Activated CD4-positive, CD25-positive, alpha-beta regulatory T cell treated with anti-CD3 and anti-CD28 coated beads, Interleukin-2, amount 50 U/mL, for 24 hours (primary cell): ENCODE measurements around the gene KRTCAP3.

Experiments
- ATAC-seq, 2 donors: fragments of 150-1000 bp; cut with Tn5 transposase; one replicate each; pipeline ENCODE4 v1.10.0; 2021; ENCODE audit warnings: mild to moderate bottlenecking in 1 of 2, moderate library complexity in 1 of 2

KRTCAP3 gene

DNA sequence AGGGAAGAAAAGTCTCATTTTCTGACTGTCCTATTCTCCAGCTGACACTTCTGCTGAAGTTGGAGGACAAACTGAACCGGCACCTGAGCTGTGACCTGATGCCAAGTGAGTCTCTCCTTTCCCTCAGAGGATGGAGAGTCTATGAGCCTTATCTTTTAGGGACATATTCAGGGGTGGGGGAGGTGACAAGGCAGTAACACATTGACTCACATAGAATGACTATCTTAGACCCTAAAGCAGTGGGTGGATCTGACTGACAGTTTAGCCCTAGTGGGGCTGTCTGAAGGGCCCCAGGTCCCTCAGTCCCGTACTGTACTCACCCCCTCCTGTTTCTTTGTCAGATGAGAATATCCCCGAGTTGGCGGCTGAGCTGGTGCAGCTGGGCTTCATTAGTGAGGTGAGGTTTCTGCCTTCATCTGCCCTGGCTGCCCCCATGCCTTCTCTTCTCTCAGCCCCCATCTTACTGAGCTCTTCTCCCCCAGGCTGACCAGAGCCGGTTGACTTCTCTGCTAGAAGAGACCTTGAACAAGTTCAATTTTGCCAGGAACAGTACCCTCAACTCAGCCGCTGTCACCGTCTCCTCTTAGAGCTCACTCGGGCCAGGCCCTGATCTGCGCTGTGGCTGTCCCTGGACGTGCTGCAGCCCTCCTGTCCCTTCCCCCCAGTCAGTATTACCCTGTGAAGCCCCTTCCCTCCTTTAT, 805 bp upstream of the KRTCAP3 start:
- no peak for ATAC-seq

DNA sequence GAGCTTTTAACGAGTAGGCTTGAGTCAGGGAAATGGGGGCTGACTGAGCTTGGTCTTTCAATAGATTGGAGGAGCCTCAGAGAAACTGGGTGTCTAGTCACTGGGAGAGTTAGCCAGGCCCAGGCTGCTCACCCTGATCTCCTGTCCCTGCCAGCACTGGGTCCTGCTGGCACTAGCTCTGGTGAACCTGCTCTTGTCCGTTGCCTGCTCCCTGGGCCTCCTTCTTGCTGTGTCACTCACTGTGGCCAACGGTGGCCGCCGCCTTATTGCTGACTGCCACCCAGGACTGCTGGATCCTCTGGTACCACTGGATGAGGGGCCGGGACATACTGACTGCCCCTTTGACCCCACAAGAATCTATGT, 720 bp downstream of the KRTCAP3 start:
- no peak for ATAC-seq

DNA sequence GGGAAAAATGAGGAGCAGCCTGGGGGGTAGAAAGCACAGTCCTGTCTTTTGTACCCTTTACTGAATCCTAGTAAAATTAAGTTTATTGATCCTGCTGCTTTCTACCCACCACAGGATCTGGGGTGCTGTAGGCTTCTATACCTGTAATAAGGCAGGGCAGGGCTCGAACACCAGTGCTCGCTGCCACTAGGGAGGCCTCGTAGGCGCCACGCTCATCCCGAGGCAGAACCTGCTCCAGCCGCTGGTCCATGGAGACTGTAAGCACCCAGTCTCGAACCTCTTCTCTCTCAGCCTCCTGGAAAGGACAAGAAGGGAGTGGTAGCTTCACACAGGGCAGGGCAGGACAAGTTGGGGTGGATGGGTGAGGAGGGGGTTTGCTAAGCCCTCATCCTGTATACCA, 3.0 kb downstream of the KRTCAP3 start:
- ATAC-seq: no peak

DNA sequence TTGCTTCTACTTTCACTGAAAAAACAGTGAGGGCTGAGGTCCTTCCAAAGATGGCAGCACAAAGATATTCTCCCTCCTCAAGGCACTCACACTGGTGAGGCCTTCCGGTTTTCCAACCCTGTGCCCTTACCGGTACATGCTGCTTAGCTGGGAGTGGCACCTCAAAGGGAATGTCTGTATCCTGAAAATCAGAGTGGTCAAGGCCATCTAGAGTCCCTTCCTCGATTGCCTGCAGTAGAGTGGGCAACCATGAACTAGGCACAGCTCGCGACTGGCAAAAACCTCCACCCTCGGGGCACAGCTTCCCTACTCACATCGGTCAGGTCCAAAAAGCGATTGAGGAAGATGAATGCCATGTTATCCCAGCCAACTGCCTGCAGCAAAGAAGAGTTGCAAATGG, 3.4 kb downstream of the KRTCAP3 start:
- no peak for ATAC-seq

DNA sequence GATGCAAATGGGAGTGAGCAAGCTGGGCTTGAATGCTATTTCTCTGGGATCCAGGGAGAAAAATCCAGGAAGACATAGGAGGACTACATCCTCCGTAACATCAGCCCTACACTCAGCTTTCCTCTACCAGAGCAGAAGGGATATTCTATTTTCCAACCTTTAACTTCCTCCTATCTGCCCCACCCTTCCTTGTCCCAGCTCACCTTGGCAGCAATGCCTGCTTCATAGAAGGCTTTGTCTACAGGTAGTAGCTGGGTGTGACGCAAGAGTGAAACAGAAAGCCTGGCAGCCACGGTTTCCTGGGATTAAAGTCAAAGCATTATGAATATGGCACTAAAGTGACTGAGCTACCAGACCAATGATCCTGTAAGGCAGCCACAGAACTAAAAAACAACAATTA, 3.9 kb downstream of the KRTCAP3 start:
- ATAC-seq: no peak

DNA sequence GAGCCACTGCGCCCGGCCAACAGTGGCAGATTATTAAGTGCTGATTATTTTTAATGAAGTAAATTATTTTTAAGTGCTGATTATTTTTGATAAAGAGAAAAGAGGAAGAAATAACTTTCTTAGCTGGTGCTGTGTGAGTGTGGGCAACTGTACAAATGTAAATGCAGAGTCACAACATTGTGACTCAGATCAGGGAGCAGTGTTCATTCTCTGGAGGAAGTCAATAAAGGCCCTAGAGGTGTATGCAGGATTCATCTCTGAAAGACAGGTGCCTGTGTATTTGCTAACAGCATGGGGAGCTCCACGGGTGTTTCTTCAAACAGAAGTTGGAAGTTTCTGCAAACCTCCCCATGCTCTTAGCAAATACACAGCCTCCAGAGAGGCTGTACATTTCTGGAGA, 6.2 kb downstream of the KRTCAP3 start:
- no peak for ATAC-seq

DNA sequence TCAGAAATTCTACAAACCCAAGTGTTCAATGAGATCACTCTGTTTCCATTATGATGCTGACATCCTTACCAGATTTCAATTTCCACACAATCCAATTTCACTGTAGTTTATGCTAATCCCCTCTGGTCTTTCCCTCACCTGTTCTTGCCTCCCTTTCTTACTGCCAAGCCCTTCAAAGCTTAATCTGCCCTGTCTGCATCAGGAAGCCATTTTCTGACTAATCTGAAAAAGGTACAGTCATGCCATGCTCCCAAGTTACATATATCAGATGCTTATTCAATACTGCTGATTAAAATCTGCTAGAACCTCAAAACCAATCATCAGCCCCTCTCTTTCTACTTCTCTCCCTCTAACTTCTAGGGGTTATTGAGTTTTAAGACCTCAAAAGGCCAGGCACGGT, 8.9 kb downstream of the KRTCAP3 start:
- ATAC-seq: peak in 1 of 2 donors; percentile 53

DNA sequence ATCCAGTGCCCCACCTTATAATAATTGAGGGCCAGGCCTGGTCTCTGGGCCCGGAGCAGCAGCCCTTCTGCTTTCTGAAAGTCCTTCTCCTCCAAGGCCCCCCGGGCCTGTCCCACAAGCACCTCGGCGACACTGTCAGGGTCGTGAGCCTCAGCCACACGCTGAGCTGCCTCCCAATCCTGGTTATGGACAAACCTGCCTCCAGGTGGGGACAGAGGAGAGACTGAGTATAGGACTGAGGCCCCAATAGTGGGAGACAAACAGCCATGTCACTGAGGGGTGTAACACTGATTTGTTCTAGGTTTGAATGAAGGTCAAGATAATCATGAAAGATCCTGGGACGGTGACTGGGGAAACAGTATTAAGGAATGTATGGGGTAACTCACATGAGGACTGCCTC, 11.8 kb downstream of the KRTCAP3 start:
- no peak for ATAC-seq

DNA sequence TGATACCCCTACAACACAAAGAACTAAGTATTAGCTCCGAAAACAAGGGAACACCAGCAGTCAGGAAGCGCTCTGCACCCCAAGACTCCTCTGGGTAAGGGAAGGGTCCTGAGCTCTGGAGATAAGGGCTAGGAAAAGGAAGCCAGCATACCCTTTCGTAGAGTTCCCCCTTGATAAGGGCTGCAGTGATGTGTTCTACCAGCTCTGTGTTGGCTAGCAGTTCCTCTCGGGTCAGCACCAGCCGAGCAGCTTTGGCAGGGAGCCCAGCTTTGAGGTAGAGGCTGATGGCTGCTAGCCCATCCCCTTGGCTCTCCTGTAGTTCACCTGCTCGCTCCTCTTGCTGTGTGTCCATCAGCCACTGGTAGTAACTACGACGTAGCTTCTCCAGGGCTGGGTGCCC, 18.9 kb downstream of the KRTCAP3 start:
- ATAC-seq: no peak

DNA sequence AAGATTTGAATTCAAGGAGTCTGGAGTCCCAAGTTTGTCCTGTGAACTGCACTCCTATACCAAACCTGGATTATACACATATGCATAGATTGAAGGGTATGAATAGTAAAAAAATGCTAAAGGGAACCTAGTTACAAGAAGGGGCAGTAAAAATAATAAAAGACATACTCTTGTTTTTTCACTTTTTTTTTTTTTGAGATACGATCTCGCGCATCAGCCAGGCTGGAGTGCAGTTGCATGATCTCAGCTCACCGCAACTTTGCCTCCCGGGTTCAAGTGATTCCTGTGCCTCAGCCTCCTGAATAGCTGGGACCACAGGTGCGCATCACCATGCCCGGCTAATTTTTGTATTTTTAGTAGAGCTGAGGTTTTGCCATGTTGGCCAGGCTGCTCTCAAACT, 22.3 kb downstream of the KRTCAP3 start:
- ATAC-seq: no peak

DNA sequence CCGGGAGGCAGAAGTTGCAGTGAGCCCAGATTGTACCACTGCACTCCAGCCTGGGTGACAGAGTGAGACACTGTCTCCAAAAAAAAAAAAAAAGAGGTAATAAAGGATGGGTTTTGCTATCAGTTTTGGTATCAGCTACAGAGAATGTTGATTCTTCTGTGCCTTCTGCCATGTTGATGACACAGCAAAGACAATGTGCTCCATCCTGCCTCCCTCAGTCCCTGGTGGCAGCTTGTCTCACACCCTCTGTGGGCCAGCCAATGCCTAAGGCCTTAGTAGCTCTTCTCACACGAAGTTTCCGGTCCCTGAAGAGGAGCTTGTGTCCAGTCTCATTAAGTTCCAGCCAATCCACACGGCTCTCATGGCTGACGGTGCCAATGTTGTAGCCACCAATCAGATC, 29.8 kb downstream of the KRTCAP3 start:
- no peak for ATAC-seq

DNA sequence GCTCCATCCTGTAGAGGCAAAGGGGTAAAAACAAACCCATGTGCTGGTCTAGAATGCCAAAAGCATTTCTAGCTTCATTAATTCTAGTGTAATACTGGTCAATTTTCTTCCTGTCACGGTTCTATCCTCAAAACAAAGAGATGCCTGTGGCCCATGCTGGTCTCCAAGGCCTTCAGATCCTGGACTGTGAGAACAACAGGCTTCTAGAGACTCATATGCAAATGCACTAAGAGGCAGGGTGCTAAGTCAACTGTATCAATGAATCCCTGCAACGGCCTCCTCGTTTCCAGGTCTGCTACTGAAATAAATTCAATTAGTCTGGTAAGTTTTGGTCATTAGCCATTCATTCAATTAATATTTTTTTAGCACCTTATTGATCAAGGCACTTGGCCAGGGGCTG, 43.3 kb downstream of the KRTCAP3 start:
- ATAC-seq: no peak

DNA sequence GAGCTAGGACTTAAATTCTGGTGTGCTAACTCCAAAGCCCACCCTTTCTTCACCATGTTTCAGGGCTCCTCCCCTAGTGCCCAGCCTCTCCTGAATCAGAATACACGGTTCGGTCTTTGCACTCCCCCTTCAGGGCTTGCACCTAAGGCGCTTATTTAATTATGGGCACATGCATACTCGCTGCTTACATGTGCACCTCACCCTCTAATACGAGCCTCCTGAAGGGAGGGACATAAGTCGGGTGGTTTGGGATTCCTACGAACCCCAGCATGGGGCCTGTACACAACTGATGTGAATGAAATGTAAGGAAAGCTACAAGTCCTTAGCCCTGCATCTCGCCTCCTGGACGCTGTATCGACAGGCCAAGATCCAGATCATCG, 46.9 kb downstream of the KRTCAP3 start:
- no peak for ATAC-seq

DNA sequence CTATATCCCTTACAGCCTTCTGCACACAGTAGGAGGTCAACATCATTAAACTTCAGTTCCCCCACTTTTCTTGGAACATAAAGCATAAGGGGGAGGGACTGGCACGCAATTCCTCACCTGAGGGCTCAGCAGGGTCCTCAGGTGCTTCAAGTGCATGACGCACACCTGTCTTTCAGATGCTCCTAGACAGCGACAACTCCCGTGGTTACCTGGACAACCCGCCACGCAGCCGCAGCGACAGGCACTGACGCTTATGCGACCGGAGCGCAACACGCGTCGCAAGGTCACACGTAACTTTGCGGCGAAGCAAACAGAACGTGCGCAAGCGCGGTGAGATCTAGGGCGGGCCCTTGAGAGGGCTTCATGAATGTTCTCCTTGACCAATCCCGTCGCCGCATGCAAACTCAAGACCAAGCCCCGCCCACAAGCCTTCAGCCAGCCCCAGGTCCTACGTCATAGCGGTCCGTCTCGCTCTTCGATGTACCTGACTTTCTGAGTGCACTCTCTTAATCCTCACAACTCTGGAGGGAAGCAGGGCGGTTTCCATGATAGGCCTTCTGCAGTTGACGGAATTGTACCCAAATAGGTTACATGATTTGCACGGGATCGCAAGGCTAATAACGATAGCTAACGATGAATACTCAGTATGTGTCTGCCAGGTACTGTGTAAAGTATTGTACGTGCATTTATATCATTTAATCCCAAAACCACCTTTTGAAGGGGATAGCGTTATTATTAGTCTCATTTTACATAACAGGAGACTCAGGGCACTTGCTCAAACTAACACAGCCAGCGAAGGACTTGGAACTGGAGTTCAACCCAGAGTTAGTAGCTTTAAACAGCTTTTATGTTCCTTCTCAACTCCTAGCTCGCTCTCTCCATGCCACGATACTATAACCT, 47.6 kb downstream of the KRTCAP3 start, which contains the start of gene IFT172:
TSS of gene IFT172 (minus strand) at position 246 of the 900 bp plus-strand sequence. CDS start at position 156, 90 bp downstream.
- peak; percentile 94 to 96 for ATAC-seq

DNA sequence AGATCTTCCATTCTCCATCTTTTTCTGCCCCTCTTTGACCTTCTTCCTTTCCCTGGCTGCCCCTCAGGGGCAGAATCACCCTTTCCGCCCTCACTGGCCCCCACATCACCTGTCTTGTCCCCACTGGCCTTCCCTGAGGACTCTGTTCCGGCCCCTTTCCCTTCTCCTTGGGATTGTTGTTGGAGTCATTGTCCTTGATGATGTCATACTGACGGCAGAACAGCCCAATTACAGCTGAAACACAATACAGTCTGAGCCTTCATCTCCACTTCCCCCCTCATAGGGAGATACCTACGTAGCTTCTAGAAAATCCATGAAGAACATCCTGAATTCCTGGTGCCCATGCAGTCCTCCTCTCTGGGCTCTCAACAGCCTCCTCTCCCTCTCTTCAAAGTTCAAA, 50.4 kb downstream of the KRTCAP3 start:
- ATAC-seq: no peak

DNA sequence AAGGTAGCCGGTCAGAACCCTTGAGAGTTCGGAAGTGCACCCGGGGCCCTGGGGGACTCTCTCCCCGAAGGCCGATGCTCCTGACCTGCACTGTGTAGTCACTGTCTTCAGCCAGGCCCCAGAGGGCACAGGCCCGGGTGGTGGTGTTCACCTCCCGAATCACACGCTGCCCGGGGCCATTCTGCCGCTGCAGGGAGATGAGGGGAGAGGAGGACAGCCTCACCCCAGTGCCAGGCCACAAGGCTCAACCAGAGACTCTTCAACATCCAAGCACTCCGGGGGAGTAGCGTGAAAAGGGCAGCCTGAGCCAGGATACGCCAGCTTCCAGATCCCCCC, 51.7 kb downstream of the KRTCAP3 start:
- no peak for ATAC-seq
